Measurements from ENCODE around the gene CCNL1.

- no peak for TF ChIP-seq ARNTL (CRISPR knock-in tag; IDR thresholded peaks at IDR 0.05; ENCODE audit: borderline replicate concordance, low read depth)
- TF ChIP-seq PPARA (CRISPR knock-in tag; IDR thresholded peaks at IDR 0.05; ENCODE audit: borderline replicate concordance), result no peak
- TF ChIP-seq ZFP30 (CRISPR knock-in tag; IDR thresholded peaks at IDR 0.05), result no peak
- TF ChIP-seq ESRRG (CRISPR knock-in tag; IDR thresholded peaks at IDR 0.05), result no peak
Measured at GRCh38 chr3:157139938-157140534, 19.9 kb downstream of the CCNL1 start.
